HG02840 (cell line): ENCODE results near the gene TDRD12.
"Not testable (repeated sequence)": the region's sequence is repeated elsewhere in the genome, so short reads cannot be mapped to it uniquely, and the experiment has no call there.

Experiments
- ATAC-seq: cut with Tn5 transposase; IDR thresholded peaks from one replicate; pipeline ENCODE4 v1.9.1; 2021; ENCODE audit warnings: mild to moderate bottlenecking, moderate library complexity, moderate number of reproducible peaks; ENCODE audit not compliant: unreplicated experiment, low FRiP score

The TDRD12 gene

GRCh38 chr19:32862741-32863140 lies 143.2 kb downstream of the TDRD12 start:
- no peak for ATAC-seq

GRCh38 chr19:32863301-32863700 lies 143.7 kb downstream of the TDRD12 start:
- ATAC-seq: no peak

- ATAC-seq: no peak
Observed at GRCh38 chr19:32863841-32864240, 144.3 kb downstream of the TDRD12 start.

- no peak for ATAC-seq
Observed at GRCh38 chr19:32864318-32865007, 144.9 kb downstream of the TDRD12 start.

- ATAC-seq: no peak
Observed at GRCh38 chr19:32865326-32865725, 145.8 kb downstream of the TDRD12 start.

GRCh38 chr19:32866061-32866460 lies 146.5 kb downstream of the TDRD12 start:
- ATAC-seq: no peak

- ATAC-seq: no peak
Observed at GRCh38 chr19:32866564-32867265, 147.1 kb downstream of the TDRD12 start.

GRCh38 chr19:32867436-32867835 lies 147.9 kb downstream of the TDRD12 start:
- ATAC-seq: not testable (repeated sequence)

GRCh38 chr19:32868206-32868950 lies 148.8 kb downstream of the TDRD12 start:
- no peak for ATAC-seq

GRCh38 chr19:32869369-32869965 lies 149.9 kb downstream of the TDRD12 start, which contains the start of gene SLC7A9:
SLC7A9 (minus strand) TSS chr19:32869767; CDS start chr19:32868534, 1,233 bp downstream.
- ATAC-seq: no peak

- no peak for ATAC-seq
Observed at GRCh38 chr19:32869966-32870573, 150.5 kb downstream of the TDRD12 start.

GRCh38 chr19:32870981-32871451 lies 151.4 kb downstream of the TDRD12 start:
- no peak for ATAC-seq

- ATAC-seq: no peak
Observed at GRCh38 chr19:32872391-32872790, 152.8 kb downstream of the TDRD12 start.

GRCh38 chr19:32873247-32873959 lies 153.8 kb downstream of the TDRD12 start:
- no peak for ATAC-seq

GRCh38 chr19:32874605-32875004 lies 155.0 kb downstream of the TDRD12 start:
- no peak for ATAC-seq

GRCh38 chr19:32875428-32875827 lies 155.9 kb downstream of the TDRD12 start:
- no peak for ATAC-seq

- ATAC-seq: no peak
Observed at GRCh38 chr19:32876236-32876918, 156.8 kb downstream of the TDRD12 start.

- no peak for ATAC-seq
Observed at GRCh38 chr19:32876919-32877285, 157.3 kb downstream of the TDRD12 start.
